Stimulated activated CD4-positive, alpha-beta T cell treated with anti-CD3 and anti-CD28 coated beads, Interleukin-2, amount 100 ng/mL, for 4 hours (primary cell): ENCODE results near the gene SLCO4A1.
A peak's percentile ranks its signal among the peaks of the same experiment; 100 is the strongest.

Experiments used
- DNase-seq: peaks from one replicate; pipeline ENCODE4 v3.0.0-alpha.2; 2020; ENCODE audit warnings: low read depth

SLCO4A1 gene

GRCh38 chr20:62702895-62703852 lies 60.9 kb downstream of the SLCO4A1 start:
- peak; percentile 19 for DNase-seq

GRCh38 chr20:62703853-62704228 lies 61.5 kb downstream of the SLCO4A1 start:
- DNase-seq = no peak

GRCh38 chr20:62704341-62704948 lies 62.1 kb downstream of the SLCO4A1 start:
- no peak for DNase-seq

- no peak for DNase-seq
Measured at GRCh38 chr20:62705627-62706026, 63.3 kb downstream of the SLCO4A1 start.

- no peak for DNase-seq
Measured at GRCh38 chr20:62706344-62706743, 64.0 kb downstream of the SLCO4A1 start.

GRCh38 chr20:62706857-62707256 lies 64.6 kb downstream of the SLCO4A1 start:
- DNase-seq = no peak

GRCh38 chr20:62707276-62707920 lies 65.1 kb downstream of the SLCO4A1 start:
- DNase-seq = no peak

- no peak for DNase-seq
Measured at GRCh38 chr20:62707921-62708521, 65.7 kb downstream of the SLCO4A1 start.

- no peak for DNase-seq
Measured at GRCh38 chr20:62708591-62709536, 66.6 kb downstream of the SLCO4A1 start, which contains the start of gene NTSR1. NTSR1 (plus strand) TSS chr20:62708836; CDS start chr20:62709208, 372 bp downstream.

GRCh38 chr20:62709537-62709905 lies 67.2 kb downstream of the SLCO4A1 start:
- no peak for DNase-seq

GRCh38 chr20:62710221-62710885 lies 68.0 kb downstream of the SLCO4A1 start:
- no peak for DNase-seq

GRCh38 chr20:62710886-62711702 lies 68.8 kb downstream of the SLCO4A1 start:
- DNase-seq = peak; percentile 23

GRCh38 chr20:62711703-62712101 lies 69.4 kb downstream of the SLCO4A1 start:
- no peak for DNase-seq

GRCh38 chr20:62712606-62713005 lies 70.3 kb downstream of the SLCO4A1 start:
- DNase-seq = no peak

GRCh38 chr20:62714006-62714405 lies 71.7 kb downstream of the SLCO4A1 start:
- no peak for DNase-seq

- DNase-seq = no peak
Measured at GRCh38 chr20:62714799-62715198, 72.5 kb downstream of the SLCO4A1 start.

GRCh38 chr20:62715201-62715600 lies 72.9 kb downstream of the SLCO4A1 start:
- DNase-seq = no peak

- no peak for DNase-seq
Measured at GRCh38 chr20:62716198-62716940, 74.1 kb downstream of the SLCO4A1 start.

GRCh38 chr20:62716941-62717310 lies 74.6 kb downstream of the SLCO4A1 start:
- no peak for DNase-seq
